WERI-Rb-1 (cell line): ENCODE results near the gene PGM2.
A peak's percentile ranks its signal among the peaks of the same experiment; 100 is the strongest.
"Not testable (repeated sequence)": the region's sequence is repeated elsewhere in the genome, so short reads cannot be mapped to it uniquely, and the experiment has no call there.

Experiments used
- DNase-seq: peaks from one replicate; pipeline ENCODE4 v3.0.0-alpha.2; 2020
- H3K27ac ChIP-seq: fragments of 250-450 bp; sonication (Bioruptor Pico); 2 replicates; pipeline ENCODE4 v1.5.1; 2020; ENCODE audit warnings: mild to moderate bottlenecking, moderate library complexity
- H3K27me3 ChIP-seq: fragments of 250-450 bp; sonication (Bioruptor Pico); 2 replicates; pipeline ENCODE4 v1.5.1; 2021; ENCODE audit warnings: mild to moderate bottlenecking, low read depth, moderate library complexity; ENCODE audit not compliant: insufficient read depth, severe bottlenecking
- H3K36me3 ChIP-seq: fragments of 250-450 bp; sonication (Bioruptor Pico); 2 replicates; pipeline ENCODE4 v1.5.1; 2020; ENCODE audit warnings: mild to moderate bottlenecking, moderate library complexity
- H3K4me3 ChIP-seq: 2 replicates; pipeline ENCODE4 v1.5.1; 2011; ENCODE audit warnings: low read depth, mild to moderate bottlenecking, control low read depth, low read length
- H3K9me3 ChIP-seq: fragments of 250-450 bp; sonication (Bioruptor Pico); 2 replicates; pipeline ENCODE4 v1.5.1; 2021; ENCODE audit warnings: mild to moderate bottlenecking, moderate library complexity; ENCODE audit not compliant: severe bottlenecking
- TF ChIP-seq, protein P1 (sequence below): IDR thresholded peaks from 2 replicates; pipeline ENCODE4 v1.5.1; 2011; ENCODE audit warnings: low read depth, mild to moderate bottlenecking, control low read depth, inconsistent platforms, low read length

Gene PGM2

DNA sequence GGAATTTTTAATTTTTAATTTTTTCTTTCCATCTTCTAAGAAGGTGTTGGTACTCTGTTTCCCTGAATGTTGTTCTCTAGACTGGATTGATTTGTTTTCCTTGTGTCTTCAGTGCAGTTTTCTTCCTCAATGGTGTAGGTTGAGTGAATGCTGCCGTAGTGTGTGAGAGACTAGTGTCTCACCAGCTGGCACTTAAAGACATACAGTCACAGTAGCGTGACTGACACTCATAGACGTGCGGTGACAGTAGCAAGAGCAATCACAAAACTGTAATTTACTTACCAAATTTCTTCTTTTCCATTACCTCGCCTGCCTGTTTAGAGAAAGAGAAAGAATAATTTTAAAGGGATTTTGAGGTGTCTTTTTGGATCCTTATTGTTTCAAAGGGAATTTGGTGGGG lies 21.4 kb upstream of the PGM2 start:
- no peak for DNase-seq

DNA sequence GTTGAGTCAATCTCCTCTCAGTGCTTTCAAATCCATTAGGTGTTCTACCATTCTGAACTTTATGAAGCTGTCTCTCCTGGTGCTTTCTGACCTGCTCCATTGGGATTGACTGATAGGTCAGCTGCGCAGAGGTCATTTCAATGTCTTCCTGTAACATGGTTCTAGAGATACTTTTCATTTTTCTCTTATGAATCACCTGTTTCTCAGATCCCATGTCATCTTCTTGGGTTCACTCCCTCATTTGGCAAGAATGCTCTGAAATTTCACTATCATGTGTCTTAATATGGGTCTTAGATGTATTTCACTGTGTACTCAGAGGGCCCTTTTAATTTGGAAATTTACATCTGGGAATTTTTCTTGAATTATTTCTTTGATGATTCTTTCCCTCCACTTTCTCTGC lies 13.8 kb upstream of the PGM2 start:
- Histone ChIP-seq H3K27ac (no peak overlapping the region), H3K36me3 (no peaks in the 10 kb centered on the region), H3K27me3 (no peaks in the 10 kb centered on the region), H3K4me3 (no peak overlapping the region), H3K9me3 (peaks cover 4% of the 10 kb centered on the region)
- no peak for DNase-seq
- TF ChIP-seq, protein P1, sequence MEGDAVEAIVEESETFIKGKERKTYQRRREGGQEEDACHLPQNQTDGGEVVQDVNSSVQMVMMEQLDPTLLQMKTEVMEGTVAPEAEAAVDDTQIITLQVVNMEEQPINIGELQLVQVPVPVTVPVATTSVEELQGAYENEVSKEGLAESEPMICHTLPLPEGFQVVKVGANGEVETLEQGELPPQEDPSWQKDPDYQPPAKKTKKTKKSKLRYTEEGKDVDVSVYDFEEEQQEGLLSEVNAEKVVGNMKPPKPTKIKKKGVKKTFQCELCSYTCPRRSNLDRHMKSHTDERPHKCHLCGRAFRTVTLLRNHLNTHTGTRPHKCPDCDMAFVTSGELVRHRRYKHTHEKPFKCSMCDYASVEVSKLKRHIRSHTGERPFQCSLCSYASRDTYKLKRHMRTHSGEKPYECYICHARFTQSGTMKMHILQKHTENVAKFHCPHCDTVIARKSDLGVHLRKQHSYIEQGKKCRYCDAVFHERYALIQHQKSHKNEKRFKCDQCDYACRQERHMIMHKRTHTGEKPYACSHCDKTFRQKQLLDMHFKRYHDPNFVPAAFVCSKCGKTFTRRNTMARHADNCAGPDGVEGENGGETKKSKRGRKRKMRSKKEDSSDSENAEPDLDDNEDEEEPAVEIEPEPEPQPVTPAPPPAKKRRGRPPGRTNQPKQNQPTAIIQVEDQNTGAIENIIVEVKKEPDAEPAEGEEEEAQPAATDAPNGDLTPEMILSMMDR: no peak

More for the DNA sequence above, 21.4 kb upstream of the PGM2 start:
- Histone ChIP-seq H3K36me3 (no peaks in the 10 kb centered on the region), H3K27me3 (no peaks in the 10 kb centered on the region), H3K9me3 (no peaks in the 10 kb centered on the region), H3K27ac (no peak overlapping the region), H3K4me3 (no peak overlapping the region)
- TF ChIP-seq, protein P1: no peak

DNA sequence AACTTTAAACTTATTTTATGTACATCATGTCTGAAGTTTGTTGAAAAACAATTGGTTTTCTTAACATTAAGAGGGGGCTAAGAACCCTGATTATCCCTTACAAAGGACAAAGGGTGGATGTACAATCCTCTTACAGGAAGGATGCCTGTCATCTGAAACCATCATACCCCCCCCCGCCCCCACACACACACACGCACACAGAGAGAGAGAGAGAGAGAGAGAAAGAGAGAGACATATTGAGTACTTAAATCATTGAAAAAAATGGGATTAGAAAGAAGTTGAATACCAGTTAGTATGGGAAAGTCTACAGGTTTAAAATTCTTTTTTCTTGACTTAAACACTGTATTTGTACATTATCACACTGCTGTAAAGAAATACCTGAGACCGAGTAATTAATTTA lies 10.9 kb upstream of the PGM2 start:
- no peak for DNase-seq
- Histone ChIP-seq H3K4me3 (no peak overlapping the region), H3K36me3 (no peaks in the 10 kb centered on the region), H3K27me3 (no peaks in the 10 kb centered on the region), H3K9me3 (peaks cover 11% of the 10 kb centered on the region), H3K27ac (peak overlapping the region; percentile 46)
- TF ChIP-seq, protein P1: no peak

DNA sequence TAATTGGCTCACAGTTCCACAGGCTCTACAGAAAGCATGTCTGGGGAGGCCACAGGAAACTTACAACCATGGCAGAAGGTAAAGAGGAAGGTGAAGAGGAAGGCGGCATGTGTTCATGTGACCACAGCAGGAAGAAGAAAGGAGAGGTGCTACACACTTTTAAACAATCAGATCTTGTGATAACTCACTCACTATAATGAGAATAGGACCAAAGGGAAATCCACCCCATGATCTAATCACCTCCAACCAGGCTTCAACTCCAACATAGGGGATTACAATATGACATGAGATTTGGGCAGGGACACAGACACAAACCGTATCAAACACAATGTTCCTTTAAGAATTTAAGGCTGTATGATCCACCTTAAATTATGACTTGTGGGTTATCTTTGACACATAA lies 10.5 kb upstream of the PGM2 start:
- H3K4me3 ChIP-seq: no peak overlapping the region
- H3K27me3 ChIP-seq: no peaks in the 10 kb centered on the region
- H3K9me3 ChIP-seq: peaks cover 11% of the 10 kb centered on the region
- peak overlapping the region; percentile 46 for H3K27ac ChIP-seq
- TF ChIP-seq, protein P1: no peak
- no peaks in the 10 kb centered on the region for H3K36me3 ChIP-seq
- no peak for DNase-seq

DNA sequence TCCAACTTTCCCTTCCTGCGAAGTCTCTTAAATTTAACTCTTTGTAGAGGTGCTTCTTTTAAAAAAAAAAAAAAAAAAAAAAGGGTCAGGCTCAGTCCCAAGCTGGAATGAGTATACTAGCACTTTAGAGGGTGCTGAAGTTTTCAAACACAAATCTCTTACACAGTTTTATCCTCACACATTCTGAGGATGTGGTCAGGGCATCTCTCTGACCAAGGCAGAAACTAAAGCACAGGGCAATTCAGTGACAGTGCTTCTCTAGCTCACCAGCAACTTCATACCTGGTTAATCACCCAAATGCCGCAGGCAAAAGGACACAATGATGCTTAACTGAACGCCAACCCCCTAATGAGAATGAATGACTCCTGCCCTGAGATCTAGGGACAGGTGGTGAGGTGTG lies 9.8 kb upstream of the PGM2 start:
- no peak for DNase-seq
- Histone ChIP-seq H3K9me3 (peaks cover 11% of the 10 kb centered on the region), H3K4me3 (no peak overlapping the region)

DNA sequence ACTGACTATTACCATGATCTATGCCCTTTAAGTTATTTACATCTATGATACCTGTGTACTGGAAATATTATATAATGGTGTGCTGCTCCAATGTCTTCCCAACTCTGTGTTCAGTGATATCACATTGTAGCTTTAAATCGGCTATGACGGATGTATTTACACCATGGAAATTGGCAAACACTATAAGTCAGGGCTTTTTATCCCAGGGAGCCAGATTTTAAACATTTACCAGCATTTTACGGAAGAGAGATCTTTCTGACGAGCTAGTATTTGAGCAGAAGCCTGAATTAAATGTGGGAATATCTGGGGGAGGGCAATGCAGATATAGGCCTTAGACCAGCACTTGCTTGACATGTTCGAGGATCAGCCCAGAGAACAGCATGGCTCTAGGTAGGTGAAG lies 7.7 kb upstream of the PGM2 start:
- no peaks in the 10 kb centered on the region for H3K36me3 ChIP-seq
- no peak overlapping the region for H3K4me3 ChIP-seq
- H3K27ac ChIP-seq: no peak overlapping the region
- H3K9me3 ChIP-seq: peaks cover 11% of the 10 kb centered on the region
- TF ChIP-seq, protein P1: no peak
- no peak for DNase-seq
- H3K27me3 ChIP-seq: no peaks in the 10 kb centered on the region

More for the DNA sequence above, 9.8 kb upstream of the PGM2 start:
- TF ChIP-seq, protein P1: no peak
- no peaks in the 10 kb centered on the region for H3K27me3 ChIP-seq
- no peaks in the 10 kb centered on the region for H3K36me3 ChIP-seq
- no peak overlapping the region for H3K27ac ChIP-seq

DNA sequence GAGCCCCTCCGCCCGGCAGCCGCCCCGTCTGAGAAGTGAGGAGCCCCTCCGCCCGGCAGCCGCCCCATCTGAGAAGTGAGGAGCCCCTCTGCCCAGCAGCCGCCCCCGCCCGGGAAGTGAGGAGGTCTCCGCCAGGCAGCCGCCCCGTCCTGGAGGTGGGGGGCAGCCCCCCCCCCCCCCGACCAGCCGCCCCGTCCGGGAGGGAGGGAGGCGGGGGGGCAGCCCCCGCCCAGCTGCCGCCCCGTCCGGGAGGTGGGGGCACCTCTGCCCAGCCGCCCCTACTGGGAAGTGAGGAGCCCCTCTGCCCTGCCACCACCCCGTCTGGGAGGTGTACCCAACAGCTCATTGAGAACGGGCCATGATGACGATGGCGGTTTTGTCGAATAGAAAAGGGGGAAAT lies 6.0 kb upstream of the PGM2 start:
- DNase-seq, H3K36me3 ChIP-seq, H3K9me3 ChIP-seq, H3K4me3 ChIP-seq, H3K27me3 ChIP-seq: not testable (repeated sequence)
- 0 out of 2 replicates have a peak overlapping the region, but pooled peaks have one; percentile 25 for H3K27ac ChIP-seq
